H9 (cell line): Measurements from ENCODE around the gene TSNAXIP1. TPM values are rescaled to one million over a fixed set of nuclear protein-coding genes. Genes with fewer than 3 reads are reported as not detected.

ENCODE experiments used
- DNase-seq: peaks from one replicate; pipeline ENCODE4 v3.0.0-alpha.2; 2017
- H2AFZ ChIP-seq: one replicate; pipeline ENCODE4 v1.6.1; 2013; ENCODE audit warnings: mild to moderate bottlenecking, low read length, control low read depth, moderate library complexity
- H2AK5ac ChIP-seq: 2 replicates; pipeline ENCODE4 v1.6.1; 2013; ENCODE audit warnings: low read length, control low read depth, mixed read lengths; ENCODE audit not compliant: insufficient read length
- H2BK120ac ChIP-seq: one replicate; pipeline ENCODE4 v1.6.1; 2013; ENCODE audit warnings: low read depth, mild to moderate bottlenecking, low read length, control low read depth, inconsistent platforms; ENCODE audit not compliant: poor library complexity, severe bottlenecking
- H2BK12ac ChIP-seq: 2 replicates; pipeline ENCODE4 v1.6.1; 2013; ENCODE audit warnings: low read length, control low read depth, mixed read lengths, low read depth; ENCODE audit not compliant: insufficient read length
- H2BK15ac ChIP-seq: 2 replicates; pipeline ENCODE4 v1.6.1; 2013; ENCODE audit warnings: low read depth, low read length, control low read depth
- H2BK20ac ChIP-seq: one replicate; pipeline ENCODE4 v1.6.1; 2013; ENCODE audit warnings: low read depth, mild to moderate bottlenecking, low read length, control low read depth, inconsistent platforms; ENCODE audit not compliant: poor library complexity, severe bottlenecking
- H2BK5ac ChIP-seq: 2 replicates; pipeline ENCODE4 v1.6.1; 2013; ENCODE audit warnings: low read length, control low read depth, mixed read lengths; ENCODE audit not compliant: insufficient read length
- H3K14ac ChIP-seq: 2 replicates; pipeline ENCODE4 v1.6.1; 2013; ENCODE audit warnings: low read length, control low read depth; ENCODE audit not compliant: insufficient read depth
- H3K18ac ChIP-seq: 2 replicates; pipeline ENCODE4 v1.6.1; 2013; ENCODE audit warnings: low read depth, mild to moderate bottlenecking, mixed read lengths, low read length, control low read depth; ENCODE audit not compliant: insufficient read length
- H3K23ac ChIP-seq: 2 replicates; pipeline ENCODE4 v1.6.1; 2013; ENCODE audit warnings: low read length, control low read depth, mixed read lengths, low read depth; ENCODE audit not compliant: insufficient read length
- H3K23me2 ChIP-seq: 2 replicates; pipeline ENCODE4 v1.6.1; 2013; ENCODE audit warnings: low read depth, mild to moderate bottlenecking, mixed read lengths, low read length, control low read depth; ENCODE audit not compliant: insufficient read length, poor library complexity, severe bottlenecking
- H3K27ac ChIP-seq: 2 replicates; pipeline ENCODE4 v1.5.1; 2013; ENCODE audit warnings: low read length, control low read depth, mixed read lengths, low read depth; ENCODE audit not compliant: insufficient read length
- H3K27me3 ChIP-seq: 2 replicates; pipeline ENCODE4 v1.6.1; 2013; ENCODE audit warnings: low read length, control low read depth, inconsistent platforms; ENCODE audit not compliant: insufficient read depth
- H3K4ac ChIP-seq: 2 replicates; pipeline ENCODE4 v1.6.1; 2013; ENCODE audit warnings: low read depth, mild to moderate bottlenecking, control low read depth, inconsistent platforms, low read length, moderate library complexity
- H3K4me1 ChIP-seq: 2 replicates; pipeline ENCODE4 v1.6.1; 2013; ENCODE audit warnings: low read length, control low read depth, inconsistent platforms; ENCODE audit not compliant: insufficient read depth
- H3K4me2 ChIP-seq: 2 replicates; pipeline ENCODE4 v1.6.1; 2013; ENCODE audit warnings: low read length, control low read depth, mixed read lengths; ENCODE audit not compliant: insufficient read length, insufficient read depth
- H3K56ac ChIP-seq: 2 replicates; pipeline ENCODE4 v1.6.1; 2013; ENCODE audit warnings: low read depth, mild to moderate bottlenecking, mixed read lengths, low read length, control low read depth; ENCODE audit not compliant: insufficient read length
- H3K79me1 ChIP-seq: 2 replicates; pipeline ENCODE4 v1.6.1; 2013; ENCODE audit warnings: low read depth, mild to moderate bottlenecking, moderate library complexity, low read length, control low read depth, inconsistent platforms; ENCODE audit not compliant: insufficient read depth, poor library complexity, severe bottlenecking
- H3K79me2 ChIP-seq: 2 replicates; pipeline ENCODE4 v1.6.1; 2013; ENCODE audit warnings: low read length, control low read depth, inconsistent platforms; ENCODE audit not compliant: insufficient read depth
- H3K9ac ChIP-seq: 2 replicates; pipeline ENCODE4 v1.6.1; 2013; ENCODE audit warnings: low read length, control low read depth, mixed read lengths; ENCODE audit not compliant: insufficient read length; ENCODE audit errors: extremely low read depth
- H3K9me3 ChIP-seq: one replicate; pipeline ENCODE4 v1.6.1; 2013; ENCODE audit warnings: low read depth, low read length, inconsistent platforms; ENCODE audit not compliant: control insufficient read depth
- H3T11ph ChIP-seq: one replicate; pipeline ENCODE4 v1.6.1; 2013; ENCODE audit warnings: mild to moderate bottlenecking, low read length, control low read depth, inconsistent platforms
- H4K20me1 ChIP-seq: one replicate; pipeline ENCODE4 v1.6.1; 2013; ENCODE audit not compliant: control insufficient read depth, insufficient read length, insufficient read depth
- H4K5ac ChIP-seq: 2 replicates; pipeline ENCODE4 v1.6.1; 2013; ENCODE audit warnings: low read depth, mild to moderate bottlenecking, mixed read lengths, low read length, control low read depth; ENCODE audit not compliant: insufficient read length
- H4K8ac ChIP-seq: replicated peaks from 2 replicates; pipeline ENCODE4 v1.6.1; 2013; ENCODE audit warnings: low read length, control low read depth, mixed read lengths, low read depth; ENCODE audit not compliant: insufficient read length
- H4K91ac ChIP-seq: 2 replicates; pipeline ENCODE4 v1.6.1; 2013; ENCODE audit warnings: low read depth, mild to moderate bottlenecking, moderate library complexity, mixed read lengths, low read length, control low read depth; ENCODE audit not compliant: insufficient read length
- H3K27ac Mint-ChIP-seq, 3 experiments: 2 replicates in 2 of 3; 3 replicates in 1 of 3; pipeline ENCODE4 v1.8.0; 2020 to 2021; ENCODE audit warnings: mixed read lengths in 3 of 3, mild to moderate bottlenecking in 1 of 3, moderate library complexity in 1 of 3
- H3K27me3 Mint-ChIP-seq: 2 replicates; pipeline ENCODE4 v1.8.0; 2021; ENCODE audit warnings: low read depth, mild to moderate bottlenecking, moderate library complexity, mixed read lengths
- H3K36me3 Mint-ChIP-seq, 3 experiments: 2 replicates in 2 of 3; 3 replicates in 1 of 3; pipeline ENCODE4 v1.8.0; 2020 to 2021; ENCODE audit warnings: low read depth in 3 of 3, mixed read lengths in 3 of 3; ENCODE audit not compliant: insufficient read depth in 1 of 3
- H3K4me1 Mint-ChIP-seq, 2 experiments: 2 replicates each; pipeline ENCODE4 v1.8.0; 2020; ENCODE audit warnings: mixed read lengths in 2 of 2
- H3K4me3 Mint-ChIP-seq, 2 experiments: 2 replicates in 1 of 2; 3 replicates in 1 of 2; pipeline ENCODE4 v1.8.0; 2020 to 2021; ENCODE audit warnings: mild to moderate bottlenecking in 2 of 2, mixed read lengths in 2 of 2, moderate library complexity in 1 of 2
- H3K9me3 Mint-ChIP-seq, 2 experiments: 2 replicates in 1 of 2; 3 replicates in 1 of 2; pipeline ENCODE4 v1.8.0; 2020; ENCODE audit warnings: mild to moderate bottlenecking in 2 of 2, mixed read lengths in 2 of 2, moderate library complexity in 1 of 2
- WGBS: extraction: QIAGEN DNeasy Blood & Tissue Kit; methylation state at CpG from one replicate; pipeline ENCODE4 v1.1.7; 2013; ENCODE audit warnings: missing lambda C conversion rate, low lambda C conversion rate, mixed read lengths; ENCODE audit not compliant: insufficient read length; ENCODE audit errors: extremely low coverage; 5-methylcytosine and 5-hydroxymethylcytosine counted together
- total RNA-seq: library from RNA; stranded (reverse); gene quantifications from 2 replicates; pipeline ENCODE4 v1.2.1, GENCODE V29; 2021
- TF ChIP-seq, protein P1 (sequence below): fragments of 200-600 bp; sonication (generic); conservative IDR thresholded peaks from 3 replicates; pipeline ENCODE4 v1.8.0; 2021; ENCODE audit warnings: antibody characterized with exemption, mild to moderate bottlenecking

TSNAXIP1 gene
- total RNA-seq, 1 experiment from 2014 or later, result 1.3 TPM

DNA sequence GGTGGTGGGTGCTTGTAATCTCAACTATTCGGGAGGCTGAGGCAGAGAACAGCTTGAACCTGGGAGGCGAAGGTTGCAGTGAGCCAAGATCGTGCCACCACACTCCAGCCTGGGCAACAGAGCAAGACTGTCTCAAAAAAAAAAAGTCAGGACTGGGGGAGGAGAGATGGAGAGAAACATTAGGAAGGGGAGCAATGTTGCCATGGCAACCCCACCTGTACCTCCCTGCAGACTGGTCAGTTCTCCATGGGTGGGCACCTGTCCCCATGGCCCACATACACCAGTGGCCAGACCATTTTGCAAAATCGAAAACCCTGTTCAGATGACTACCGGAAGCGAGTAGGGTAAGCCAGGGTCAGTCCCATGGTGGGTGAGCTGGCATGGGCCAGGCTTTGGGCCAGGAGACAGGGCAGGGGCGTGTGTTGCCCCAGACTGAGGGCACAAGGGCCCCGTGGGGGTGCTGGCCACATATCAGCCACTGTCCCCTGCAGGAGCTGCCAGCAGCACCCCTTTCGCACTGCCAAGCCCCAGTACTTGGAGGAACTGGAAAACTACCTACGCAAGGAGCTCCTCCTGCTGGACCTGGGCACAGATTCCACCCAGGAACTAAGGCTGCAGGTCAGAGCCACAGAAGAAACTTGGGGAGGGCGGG is 14.0 kb downstream of the TSNAXIP1 start:
- peaks cover 14 to 17% of the 10 kb centered on the region in 2 experiments for H3K4me1 Mint-ChIP-seq
- Histone ChIP-seq H4K5ac (no peak overlapping the region), H3K23ac (no peak overlapping the region), H2AFZ (no peak overlapping the region), H2BK20ac (no peak overlapping the region), H3K27ac (no peak overlapping the region), H3K9me3 (no peaks in the 10 kb centered on the region), H3K4me2 (no peak overlapping the region), H2BK12ac (no peak overlapping the region), H3K14ac (no peak overlapping the region), H3K56ac (no peak overlapping the region), H3K9ac (no peak overlapping the region), H3K4ac (no peak overlapping the region), H2BK5ac (no peak overlapping the region), H2BK120ac (no peak overlapping the region), H3K23me2 (no peaks in the 10 kb centered on the region), H2BK15ac (no peak overlapping the region), H3K18ac (no peak overlapping the region), H3T11ph (no peak overlapping the region), H3K27me3 (no peaks in the 10 kb centered on the region), H3K4me1 (no peaks in the 10 kb centered on the region), H3K79me1 (no peaks in the 10 kb centered on the region), H4K8ac (no peak overlapping the region), H3K79me2 (no peaks in the 10 kb centered on the region), H4K91ac (no peak overlapping the region), H2AK5ac (no peak overlapping the region), H4K20me1 (no peaks in the 10 kb centered on the region)
- no CpG with 5 or more reads among the region's 11 CpGs for WGBS
- peak overlapping the region in 1 of 3 experiments; percentile 31; a peak in 2 of 7 replicates for H3K27ac Mint-ChIP-seq
- peaks cover 0 to 5% (median 4%) of the 10 kb centered on the region in 3 experiments; a peak in 1 of 7 replicates for H3K36me3 Mint-ChIP-seq
- no peak overlapping the region for H3K4me3 Mint-ChIP-seq
- peaks cover 2% of the 10 kb centered on the region; the same call in 1 of the 2 replicates for H3K27me3 Mint-ChIP-seq
- TF ChIP-seq, protein P1, sequence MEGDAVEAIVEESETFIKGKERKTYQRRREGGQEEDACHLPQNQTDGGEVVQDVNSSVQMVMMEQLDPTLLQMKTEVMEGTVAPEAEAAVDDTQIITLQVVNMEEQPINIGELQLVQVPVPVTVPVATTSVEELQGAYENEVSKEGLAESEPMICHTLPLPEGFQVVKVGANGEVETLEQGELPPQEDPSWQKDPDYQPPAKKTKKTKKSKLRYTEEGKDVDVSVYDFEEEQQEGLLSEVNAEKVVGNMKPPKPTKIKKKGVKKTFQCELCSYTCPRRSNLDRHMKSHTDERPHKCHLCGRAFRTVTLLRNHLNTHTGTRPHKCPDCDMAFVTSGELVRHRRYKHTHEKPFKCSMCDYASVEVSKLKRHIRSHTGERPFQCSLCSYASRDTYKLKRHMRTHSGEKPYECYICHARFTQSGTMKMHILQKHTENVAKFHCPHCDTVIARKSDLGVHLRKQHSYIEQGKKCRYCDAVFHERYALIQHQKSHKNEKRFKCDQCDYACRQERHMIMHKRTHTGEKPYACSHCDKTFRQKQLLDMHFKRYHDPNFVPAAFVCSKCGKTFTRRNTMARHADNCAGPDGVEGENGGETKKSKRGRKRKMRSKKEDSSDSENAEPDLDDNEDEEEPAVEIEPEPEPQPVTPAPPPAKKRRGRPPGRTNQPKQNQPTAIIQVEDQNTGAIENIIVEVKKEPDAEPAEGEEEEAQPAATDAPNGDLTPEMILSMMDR, result 0 out of 3 replicates have a peak, but pooled peaks have one; percentile 11
- no peaks in the 10 kb centered on the region; a peak in 1 of 5 replicates for H3K9me3 Mint-ChIP-seq
- DNase-seq, result no peak
